Effector CD8-positive, alpha-beta T cell (primary cell): ENCODE measurements around the gene LRRC75A.

Source experiments
- DNase-seq: peaks from one replicate; lab custom pipeline; 2025; lab: John Stamatoyannopoulos, UW

LRRC75A gene

GRCh38 chr17:16493531-16494046 is 1.6 kb upstream of the LRRC75A start:
- DNase-seq: no peak

- no peak for DNase-seq
These were observed 879 bp upstream of the LRRC75A start for GRCh38 chr17:16492613-16493530.

GRCh38 chr17:16491131-16491702 is 776 bp downstream of the LRRC75A start:
- no peak for DNase-seq

GRCh38 chr17:16489431-16489830 is 2.6 kb downstream of the LRRC75A start:
- DNase-seq: no peak

GRCh38 chr17:16488968-16489337 is 3.0 kb downstream of the LRRC75A start:
- DNase-seq: no peak

- DNase-seq: no peak
These were observed 3.6 kb downstream of the LRRC75A start for GRCh38 chr17:16488186-16488967.

- no peak for DNase-seq
These were observed 5.4 kb downstream of the LRRC75A start for GRCh38 chr17:16486373-16487250.

GRCh38 chr17:16484445-16485175 is 7.4 kb downstream of the LRRC75A start:
- no peak for DNase-seq

GRCh38 chr17:16483021-16483645 is 8.9 kb downstream of the LRRC75A start:
- DNase-seq: no peak

- DNase-seq: no peak
These were observed 9.7 kb downstream of the LRRC75A start for GRCh38 chr17:16482253-16482652.

GRCh38 chr17:16480995-16481394 is 11.0 kb downstream of the LRRC75A start:
- no peak for DNase-seq

GRCh38 chr17:16479264-16479663 is 12.7 kb downstream of the LRRC75A start:
- DNase-seq: no peak

- no peak for DNase-seq
These were observed 13.3 kb downstream of the LRRC75A start for GRCh38 chr17:16478649-16479048.

- no peak for DNase-seq
These were observed 14.3 kb downstream of the LRRC75A start for GRCh38 chr17:16477666-16478065.

- no peak for DNase-seq
These were observed 14.7 kb downstream of the LRRC75A start for GRCh38 chr17:16477255-16477654.

- DNase-seq: no peak
These were observed 16.8 kb downstream of the LRRC75A start for GRCh38 chr17:16475179-16475704.

- DNase-seq: no peak
These were observed 17.8 kb downstream of the LRRC75A start for GRCh38 chr17:16474012-16474725.

- no peak for DNase-seq
These were observed 18.7 kb downstream of the LRRC75A start for GRCh38 chr17:16473044-16474011.
